C4-2B (cell line): ENCODE measurements around the gene CNGA2.

Source experiments
- H3K27ac ChIP-seq: fragments of 450-650 bp; 2 replicates; pipeline ENCODE4 v1.5.1; 2017
- CTCF ChIP-seq: fragments of 450-650 bp; conservative IDR thresholded peaks from 2 replicates; pipeline ENCODE4 v1.5.1; 2017; ENCODE audit warnings: mild to moderate bottlenecking
- ZFX ChIP-seq: fragments of 450-650 bp; IDR thresholded peaks from 2 replicates; pipeline ENCODE4 v1.6.1; 2017

The CNGA2 gene

DNA sequence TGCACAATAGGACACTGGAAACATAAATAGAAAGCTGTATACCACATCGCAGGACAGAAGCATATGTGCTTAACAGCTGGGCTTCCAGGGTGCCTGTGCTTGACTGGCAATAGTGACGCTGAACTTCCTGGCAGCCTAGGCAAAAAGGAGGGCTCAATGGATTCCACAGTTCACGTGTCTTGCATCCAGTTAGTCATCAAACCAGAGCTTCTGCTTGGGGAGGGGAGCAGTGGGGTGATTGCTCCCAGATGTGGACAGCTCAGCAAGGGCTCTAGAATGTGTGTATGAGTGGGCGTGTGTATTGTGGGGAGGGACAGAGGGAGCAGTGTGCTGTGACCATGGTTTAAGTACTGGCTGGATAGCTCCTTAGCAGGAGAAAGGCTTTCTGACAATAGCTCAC, 37.0 kb upstream of the CNGA2 start:
- TF ChIP-seq CTCF, result no peak
- TF ChIP-seq ZFX, result no peak

DNA sequence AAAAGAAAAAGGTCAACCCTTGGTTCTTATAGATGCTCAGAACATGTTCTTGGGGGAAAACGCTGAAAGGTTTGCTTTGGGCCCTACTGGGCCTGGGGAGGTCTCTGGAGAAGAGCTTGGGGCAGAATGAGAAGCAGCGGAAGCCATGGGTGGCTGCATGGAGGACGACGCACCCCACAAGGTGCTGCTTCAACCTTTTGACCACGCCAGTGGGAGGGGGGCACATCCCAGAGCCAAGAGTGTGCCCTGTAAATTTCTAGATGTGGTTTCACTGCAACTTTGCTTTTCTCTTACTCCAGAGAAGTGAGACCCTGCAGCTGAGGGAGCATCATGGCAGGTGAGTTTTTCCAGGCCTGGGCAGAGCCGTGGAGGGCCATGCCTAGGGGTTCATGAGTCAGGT, 36.1 kb upstream of the CNGA2 start:
- no peak overlapping the region for H3K27ac ChIP-seq
- no peak for TF ChIP-seq ZFX
- no peak for TF ChIP-seq CTCF

More for the DNA sequence above, 37.0 kb upstream of the CNGA2 start:
- H3K27ac ChIP-seq, result no peak overlapping the region

GRCh38 chrX:151699746-151700145, 34.8 kb upstream of the CNGA2 start:
- H3K27ac ChIP-seq, result no peak overlapping the region
- TF ChIP-seq ZFX (no peak), CTCF (no peak)

GRCh38 chrX:151700581-151700980, 34.0 kb upstream of the CNGA2 start:
- no peak for TF ChIP-seq ZFX
- no peak for TF ChIP-seq CTCF
- no peak overlapping the region for H3K27ac ChIP-seq

GRCh38 chrX:151701071-151701470, 33.5 kb upstream of the CNGA2 start:
- H3K27ac ChIP-seq, result no peak overlapping the region
- TF ChIP-seq CTCF (no peak), ZFX (no peak)

GRCh38 chrX:151701531-151701930, 33.0 kb upstream of the CNGA2 start:
- TF ChIP-seq ZFX, result no peak
- no peak for TF ChIP-seq CTCF
- no peak overlapping the region for H3K27ac ChIP-seq

DNA sequence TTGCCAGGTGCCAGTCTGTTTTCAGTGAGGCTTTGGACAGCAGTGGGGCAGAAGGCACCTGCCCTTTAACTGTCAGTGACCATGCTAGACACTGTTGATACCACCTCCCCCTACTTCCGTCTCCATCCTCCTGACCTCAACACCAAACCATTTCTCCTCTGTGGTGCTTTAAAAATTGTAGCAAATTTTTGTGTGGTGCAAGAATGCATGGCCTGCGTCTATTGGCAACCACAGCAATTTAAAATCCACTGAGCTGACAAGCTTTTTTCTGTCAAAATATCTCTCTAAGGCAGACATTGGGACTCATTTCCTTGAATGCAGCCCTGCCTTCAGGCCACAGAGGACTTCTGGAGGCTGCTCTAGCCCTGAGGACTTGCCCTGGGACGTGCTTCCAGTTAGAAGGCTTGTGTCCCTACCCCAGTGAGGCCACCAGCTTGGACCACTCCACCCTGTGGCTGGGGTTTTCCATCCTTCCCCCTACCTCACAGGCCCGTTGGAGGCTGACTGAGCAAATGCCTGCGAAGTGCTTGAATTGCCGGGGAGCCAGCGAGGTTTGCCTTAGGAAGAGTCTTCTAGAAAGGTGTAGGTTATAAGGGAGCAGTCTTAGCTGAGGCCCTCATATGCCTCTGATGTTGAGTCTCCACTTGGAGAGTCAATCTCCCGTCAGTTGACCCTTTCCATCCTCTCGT, 32.4 kb upstream of the CNGA2 start:
- no peak for TF ChIP-seq CTCF
- no peak for TF ChIP-seq ZFX
- H3K27ac ChIP-seq, result no peak overlapping the region
